Measurements from ENCODE around the gene PRAME. TPM values are rescaled to one million over a fixed set of nuclear protein-coding genes. Genes with fewer than 3 reads are reported as not detected.

The PRAME gene
- total RNA-seq, 1 experiment from 2014 or later = not detected

DNA sequence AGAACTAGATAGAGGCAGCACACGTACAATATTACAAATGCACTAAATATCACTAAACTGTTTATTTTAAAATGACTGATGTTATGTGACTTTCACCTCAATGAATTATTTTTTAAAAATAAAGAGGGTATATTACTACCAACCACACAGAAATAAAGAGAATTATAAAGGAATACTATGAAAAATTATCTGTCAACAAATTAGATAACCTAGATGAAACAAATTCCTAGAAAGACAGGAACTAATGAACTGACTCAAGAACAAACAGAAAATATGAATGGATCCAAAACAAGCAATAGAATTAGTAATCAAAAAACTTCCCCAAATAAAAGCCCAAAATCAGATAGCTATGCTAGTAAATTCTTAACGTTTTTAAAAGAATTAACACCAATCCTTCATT is 60.8 kb downstream of the PRAME start:
- Mint-ChIP-seq H3K4me1 (ENCODE audit: insufficient read depth, unreplicated experiment) (no peaks in the 10 kb centered on the region), H3K4me3 (ENCODE audit: unreplicated experiment) (no peak overlapping the region), H3K27ac (ENCODE audit: low read depth, unreplicated experiment) (no peak overlapping the region), H3K36me3 (ENCODE audit: insufficient read depth, unreplicated experiment) (no peaks in the 10 kb centered on the region), H3K27me3 (ENCODE audit: insufficient read depth, unreplicated experiment) (peaks cover 61% of the 10 kb centered on the region), H3K9me3 (ENCODE audit: unreplicated experiment) (no peaks in the 10 kb centered on the region)
- intact Hi-C loops (cut with micrococcal nuclease) = no loop called here
- POLR2A ChIA-PET = no interaction called here
- CTCF ChIA-PET = no interaction called here
- no TSS peak for BruUV-seq (replicated peaks)
- TF ChIP-seq, protein P1, sequence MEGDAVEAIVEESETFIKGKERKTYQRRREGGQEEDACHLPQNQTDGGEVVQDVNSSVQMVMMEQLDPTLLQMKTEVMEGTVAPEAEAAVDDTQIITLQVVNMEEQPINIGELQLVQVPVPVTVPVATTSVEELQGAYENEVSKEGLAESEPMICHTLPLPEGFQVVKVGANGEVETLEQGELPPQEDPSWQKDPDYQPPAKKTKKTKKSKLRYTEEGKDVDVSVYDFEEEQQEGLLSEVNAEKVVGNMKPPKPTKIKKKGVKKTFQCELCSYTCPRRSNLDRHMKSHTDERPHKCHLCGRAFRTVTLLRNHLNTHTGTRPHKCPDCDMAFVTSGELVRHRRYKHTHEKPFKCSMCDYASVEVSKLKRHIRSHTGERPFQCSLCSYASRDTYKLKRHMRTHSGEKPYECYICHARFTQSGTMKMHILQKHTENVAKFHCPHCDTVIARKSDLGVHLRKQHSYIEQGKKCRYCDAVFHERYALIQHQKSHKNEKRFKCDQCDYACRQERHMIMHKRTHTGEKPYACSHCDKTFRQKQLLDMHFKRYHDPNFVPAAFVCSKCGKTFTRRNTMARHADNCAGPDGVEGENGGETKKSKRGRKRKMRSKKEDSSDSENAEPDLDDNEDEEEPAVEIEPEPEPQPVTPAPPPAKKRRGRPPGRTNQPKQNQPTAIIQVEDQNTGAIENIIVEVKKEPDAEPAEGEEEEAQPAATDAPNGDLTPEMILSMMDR (IDR thresholded peaks at IDR 0.05; ENCODE audit: unreplicated experiment) = no peak
- no peak for DNase-seq (ENCODE audit: unreplicated experiment)

Other genes starting within 250 kb of the PRAME start
- not detected in 2 replicates for gene ZNF280B, start 50.5 kb downstream of the PRAME start, total RNA-seq (2022)
- gene ZNF280A, start 39.0 kb downstream of the PRAME start, total RNA-seq (2022) = not detected in 2 replicates
- gene GGTLC2, start 85.3 kb upstream of the PRAME start, total RNA-seq (2022) = not detected in 2 replicates